Spleen (tissue), 11 donors: ENCODE results near the gene BAIAP2L1. TPM values are rescaled to one million over a fixed set of nuclear protein-coding genes. Genes with fewer than 3 reads are reported as not detected.
A peak's percentile ranks its signal among the peaks of the same experiment; 100 is the strongest.
"Not testable (repeated sequence)": the region's sequence is repeated elsewhere in the genome, so short reads cannot be mapped to it uniquely, and the experiment has no call there.

Experiments
- DNase-seq: peaks from one replicate; pipeline ENCODE4 v3.0.0-alpha.2; 2020
- H3K27ac ChIP-seq, 8 donors: fragments of 200-600 bp; sonication (generic) in 7 of 8; 1 replicate in 4 of 8; 2 replicates in 4 of 8; pipeline versions ENCODE4 v1.5.0 to v1.8.0; 2016 to 2021; ENCODE audit warnings: inconsistent platforms in 4 of 8, mild to moderate bottlenecking in 4 of 8, moderate library complexity in 1 of 8
- H3K27me3 ChIP-seq, 7 donors: fragments of 200-600 bp; sonication (generic) in 6 of 7; replicated peaks in 1 of 7; 1 replicate in 4 of 7; 2 replicates in 3 of 7; pipeline versions ENCODE4 v1.5.0 to v1.8.0; 2016 to 2021; ENCODE audit warnings: inconsistent platforms in 3 of 7, mild to moderate bottlenecking in 1 of 7
- H3K36me3 ChIP-seq, 6 donors: fragments of 200-600 bp; sonication (generic) in 5 of 6; 1 replicate in 4 of 6; 2 replicates in 2 of 6; pipeline versions ENCODE4 v1.5.0 to v1.8.0; 2016 to 2021; ENCODE audit warnings: inconsistent platforms in 2 of 6
- H3K4me1 ChIP-seq, 6 donors: fragments of 200-600 bp; sonication (generic) in 5 of 6; 1 replicate in 3 of 6; 2 replicates in 3 of 6; pipeline versions ENCODE4 v1.5.0 to v1.8.0; 2016 to 2021; ENCODE audit warnings: inconsistent platforms in 3 of 6
- H3K4me3 ChIP-seq, 8 donors: fragments of 200-600 bp; sonication (generic) in 7 of 8; 1 replicate in 4 of 8; 2 replicates in 4 of 8; pipeline versions ENCODE4 v1.5.0 to v1.8.0; 2016 to 2021; ENCODE audit warnings: inconsistent platforms in 4 of 8, mild to moderate bottlenecking in 4 of 8, moderate library complexity in 2 of 8
- H3K9me3 ChIP-seq, 8 donors: fragments of 200-600 bp; sonication (generic) in 7 of 8; 1 replicate in 4 of 8; 2 replicates in 4 of 8; pipeline versions ENCODE4 v1.5.0 to v1.8.0; 2016 to 2021; ENCODE audit warnings: inconsistent platforms in 4 of 8
- CTCF ChIP-seq, 11 experiments: fragments of 200-600 bp in 7 of 11; fragments of 450-650 bp in 4 of 11; sonication (generic) in 4 of 11; IDR thresholded peaks in 8 of 11; conservative IDR thresholded peaks in 3 of 11; 1 replicate in 7 of 11; 2 replicates in 4 of 11; pipeline versions ENCODE4 v1.4.0 to v1.8.0; 2016 to 2021; ENCODE audit warnings: antibody characterized with exemption in 11 of 11, inconsistent platforms in 4 of 11, mild to moderate bottlenecking in 1 of 11
- POLR2A ChIP-seq, 3 donors: fragments of 450-650 bp; IDR thresholded peaks; one replicate each; pipeline ENCODE4 v1.5.1; 2017; ENCODE audit warnings: antibody characterized with exemption in 3 of 3, mild to moderate bottlenecking in 1 of 3
- POLR2AphosphoS5 ChIP-seq, 3 donors: sonication (generic); formaldehyde crosslinking; IDR thresholded peaks; one replicate each; pipeline ENCODE4 v1.5.1; 2017; ENCODE audit warnings: antibody characterized with exemption in 3 of 3
- WGBS, 5 donors: extraction: QIAGEN DNeasy Blood & Tissue Kit in 3 of 5; methylation state at CpG; one replicate each; pipeline versions ENCODE4 v1.1.5 to v1.1.7; 2013 to 2018; 5-methylcytosine and 5-hydroxymethylcytosine counted together
- intact Hi-C: fragments of 100-400 bp; cut with DNase I; formaldehyde crosslinking; loops from one replicate; pipeline ENCODE4 v1.15.0; 2023; ENCODE audit warnings: low total_unique reads
- polyA plus RNA-seq, 3 donors: library from polyadenylated mRNA; stranded (reverse); fragments of 200-250 nt; gene quantifications; one replicate each; pipeline ENCODE4 v1.2.1, GENCODE V29; 2013
- total RNA-seq, 7 donors: library from RNA; depleted of rRNA in 3 of 7; stranded (reverse); fragments of >200 nt in 3 of 7; fragmentation: NEBNext Ultra II Directional in 4 of 7; extraction: Animal tissue kit (Norgen Biotek cat#: 25700) in 4 of 7; gene quantifications; one replicate each; pipeline versions ENCODE4 v1.1.0 to v1.2.1, GENCODE V29; 2016 to 2021
- donor health status: healthy with polysubstance abuse.
- donor health status: DM: no; HTN: no; CAD: no; lungs with moderate emphysema.
- donor health status: DM: no; HTN: no; CAD: no.
- donor health status: Bipolar disorder and iron deficiency.
- donor health status: healthy.
- donor health status: DM: no; HTN: no; CAD: no.
- donor health status: DM: yes; HTN: yes; CAD: no.

BAIAP2L1 gene
- total and polyA plus RNA-seq, 10 donors: 0.72 to 2.6 (median 1.5) TPM

- H3K9me3 ChIP-seq: no peaks in the 10 kb centered on the region
- WGBS, 5 donors: 76 to 82% (median 78%) methylated on average over 8 of the region's 8 CpGs
- DNase-seq: peak; percentile 14
- no peaks in the 10 kb centered on the region for H3K4me1 ChIP-seq
- H3K27me3 ChIP-seq: peaks cover 0 to 3% (median 0%) of the 10 kb centered on the region in 7 donors
- TF ChIP-seq POLR2AphosphoS5 (IDR thresholded peaks at IDR 0.05) (no peak), POLR2A (IDR thresholded peaks at IDR 0.05) (no peak), CTCF (IDR thresholded peaks at IDR 0.05 in 8 of 11, conservative IDR thresholded peaks at IDR 0.05 in 3 of 11) (no peak)
- intact Hi-C loops: no loop called here
- no peak overlapping the region for H3K27ac ChIP-seq
- no peak overlapping the region for H3K4me3 ChIP-seq
- no peaks in the 10 kb centered on the region for H3K36me3 ChIP-seq
These were observed 13.8 kb downstream of the BAIAP2L1 start for GRCh38 chr7:98387131-98387530.

- intact Hi-C loops, H3K4me1 ChIP-seq, H3K27ac ChIP-seq, H3K36me3 ChIP-seq, H3K9me3 ChIP-seq, H3K4me3 ChIP-seq, H3K27me3 ChIP-seq: not testable (repeated sequence)
- DNase-seq: peak; percentile 14
- 77 to 92% (median 88%) methylated on average over 4 to 5 of the region's 5 CpGs for WGBS, 5 donors
These were observed 15.4 kb downstream of the BAIAP2L1 start for GRCh38 chr7:98385532-98385931.

GRCh38 chr7:98378210-98378819, 22.6 kb downstream of the BAIAP2L1 start:
- no peak overlapping the region for H3K27ac ChIP-seq
- H3K4me3 ChIP-seq: no peak overlapping the region
- WGBS, 5 donors: 72 to 82% (median 77%) methylated on average over 9 of the region's 9 CpGs
- intact Hi-C loops: no loop called here
- peak; percentile 21 for DNase-seq
- no peaks in the 10 kb centered on the region for H3K4me1 ChIP-seq
- H3K27me3 ChIP-seq: no peaks in the 10 kb centered on the region
- no peak for TF ChIP-seq POLR2AphosphoS5 (IDR thresholded peaks at IDR 0.05)
- TF ChIP-seq CTCF (IDR thresholded peaks at IDR 0.05 in 8 of 11, conservative IDR thresholded peaks at IDR 0.05 in 3 of 11): no peak
- H3K9me3 ChIP-seq: no peaks in the 10 kb centered on the region
- H3K36me3 ChIP-seq: no peaks in the 10 kb centered on the region

- WGBS, 5 donors: 86 to 96% (median 94%) methylated on average over 6 of the region's 6 CpGs
- Histone ChIP-seq H3K4me3 (no peak overlapping the region), H3K9me3 (no peaks in the 10 kb centered on the region), H3K27me3 (no peaks in the 10 kb centered on the region), H3K4me1 (no peaks in the 10 kb centered on the region), H3K27ac (no peak overlapping the region), H3K36me3 (no peaks in the 10 kb centered on the region)
- TF ChIP-seq POLR2A (IDR thresholded peaks at IDR 0.05) (no peak), POLR2AphosphoS5 (IDR thresholded peaks at IDR 0.05) (no peak), CTCF (IDR thresholded peaks at IDR 0.05 in 8 of 11, conservative IDR thresholded peaks at IDR 0.05 in 3 of 11) (no peak)
- DNase-seq: no peak
- intact Hi-C loops: no loop called here
These were observed 24.2 kb downstream of the BAIAP2L1 start for GRCh38 chr7:98376711-98377110.

- WGBS, 5 donors: 93 to 97% (median 96%) methylated on average over 7 of the region's 7 CpGs
- no peaks in the 10 kb centered on the region for H3K4me1 ChIP-seq
- no peak for DNase-seq
- intact Hi-C loops: no loop called here
- H3K9me3 ChIP-seq: no peaks in the 10 kb centered on the region
- H3K36me3 ChIP-seq: no peaks in the 10 kb centered on the region
- H3K27ac ChIP-seq: no peak overlapping the region
- TF ChIP-seq CTCF (IDR thresholded peaks at IDR 0.05 in 8 of 11, conservative IDR thresholded peaks at IDR 0.05 in 3 of 11): no peak
- no peak for TF ChIP-seq POLR2A (IDR thresholded peaks at IDR 0.05)
- TF ChIP-seq POLR2AphosphoS5 (IDR thresholded peaks at IDR 0.05): no peak
- no peaks in the 10 kb centered on the region for H3K27me3 ChIP-seq
- no peak overlapping the region for H3K4me3 ChIP-seq
These were observed 25.2 kb downstream of the BAIAP2L1 start for GRCh38 chr7:98375664-98376063.
